CD4-positive, CD25-positive, alpha-beta regulatory T cell (primary cell): Measurements from ENCODE around the gene NAV2. TPM values are rescaled to one million over a fixed set of nuclear protein-coding genes. Genes with fewer than 3 reads are reported as not detected.

Experiments
- ATAC-seq, 2 donors: fragments of 150-1000 bp; cut with Tn5 transposase; one replicate each; pipeline ENCODE4 v1.10.0; 2021; ENCODE audit warnings: low read depth in 2 of 2, moderate number of reproducible peaks in 2 of 2, moderate library complexity in 1 of 2
- DNase-seq, 3 donors: peaks; one replicate each; pipeline versions ENCODE4 v3.0.0 to v3.0.0-alpha.2; 2012 to 2022; ENCODE audit warnings: mixed read lengths in 1 of 3
- H3K27ac ChIP-seq: one replicate; pipeline ENCODE4 v1.7.0; 2013; ENCODE audit warnings: mild to moderate bottlenecking, low read length; ENCODE audit not compliant: insufficient read depth, poor library complexity, severe bottlenecking
- H3K27me3 ChIP-seq: one replicate; pipeline ENCODE4 v1.7.0; 2013; ENCODE audit warnings: low read length; ENCODE audit not compliant: control insufficient read depth, insufficient read depth
- H3K36me3 ChIP-seq: one replicate; pipeline ENCODE4 v1.7.0; 2013; ENCODE audit warnings: mild to moderate bottlenecking, low read length, moderate library complexity; ENCODE audit not compliant: control insufficient read depth, insufficient read depth
- H3K4me1 ChIP-seq: 2 replicates; pipeline ENCODE4 v1.7.0; 2013; ENCODE audit warnings: mild to moderate bottlenecking, low read length; ENCODE audit not compliant: insufficient read depth, control insufficient read depth, poor library complexity, severe bottlenecking
- H3K4me3 ChIP-seq: one replicate; pipeline ENCODE4 v1.7.0; 2013; ENCODE audit warnings: low read depth, mild to moderate bottlenecking, low read length, moderate library complexity
- H3K9me3 ChIP-seq, 2 experiments: 1 replicate in 1 of 2; 2 replicates in 1 of 2; pipeline ENCODE4 v1.7.0; 2013; ENCODE audit warnings: low read length in 2 of 2, mild to moderate bottlenecking in 1 of 2, moderate library complexity in 1 of 2; ENCODE audit not compliant: control insufficient read depth in 2 of 2
- H3K27ac Mint-ChIP-seq, 3 donors: one replicate each; pipeline ENCODE4 v1.8.0; 2020 to 2022; ENCODE audit warnings: mild to moderate bottlenecking in 3 of 3, mixed read lengths in 3 of 3, moderate library complexity in 2 of 3
- H3K27me3 Mint-ChIP-seq: one replicate; pipeline ENCODE4 v1.8.0; 2022; ENCODE audit warnings: mild to moderate bottlenecking, mixed read lengths
- H3K36me3 Mint-ChIP-seq: one replicate; pipeline ENCODE4 v1.8.0; 2020; ENCODE audit warnings: mixed read lengths
- H3K4me1 Mint-ChIP-seq, 4 donors: one replicate each; pipeline ENCODE4 v1.8.0; 2020 to 2022; ENCODE audit warnings: mixed read lengths in 4 of 4, mild to moderate bottlenecking in 1 of 4
- H3K4me3 Mint-ChIP-seq, 4 donors: one replicate each; pipeline ENCODE4 v1.8.0; 2020 to 2022; ENCODE audit warnings: mild to moderate bottlenecking in 4 of 4, mixed read lengths in 4 of 4, moderate library complexity in 3 of 4
- H3K9me3 Mint-ChIP-seq, 7 donors: one replicate each; pipeline ENCODE4 v1.8.0; 2020 to 2022; ENCODE audit warnings: mixed read lengths in 7 of 7, mild to moderate bottlenecking in 3 of 7, moderate library complexity in 2 of 7
- polyA plus RNA-seq, 4 donors: library from polyadenylated mRNA; unstranded; fragments of 300-500 nt; fragmentation: Illumina TruSeq; gene quantifications; one replicate each; pipeline ENCODE4 v1.2.3, GENCODE V29; 2021
- total RNA-seq: library from RNA; stranded (reverse); gene quantifications from one replicate; pipeline ENCODE4 v1.2.3, GENCODE V29; 2022

NAV2 gene
- total and polyA plus RNA-seq, 5 donors from 2014 or later, result 0.14 to 0.59 (median 0.36) TPM; not detected in 2

DNA sequence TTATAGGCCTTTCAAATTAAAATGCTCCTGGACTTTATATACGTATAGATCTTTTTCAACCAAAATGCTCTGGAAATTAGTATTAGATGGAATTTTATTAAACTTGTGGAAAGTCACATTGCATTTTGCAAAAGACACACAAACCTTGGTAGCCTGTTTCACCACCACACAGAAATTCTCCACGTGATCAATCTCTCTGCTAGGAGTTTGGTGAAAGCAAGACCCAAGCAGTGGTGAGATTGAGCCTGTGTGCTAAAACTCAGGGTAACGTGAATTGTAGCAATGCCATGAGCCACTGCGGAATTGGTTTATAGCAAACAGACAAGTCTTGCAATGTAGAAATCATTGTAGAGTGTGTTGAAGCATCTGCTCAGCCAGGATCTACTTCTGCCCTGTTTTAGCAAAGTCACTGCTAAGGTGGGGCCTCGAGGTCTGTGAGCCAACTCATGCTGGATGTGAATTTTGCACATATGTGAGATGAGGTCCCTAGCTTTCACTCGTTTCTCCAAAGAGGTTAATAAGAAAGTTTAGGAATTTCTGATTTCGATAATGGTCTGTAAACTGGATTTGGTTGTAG lies 262.9 kb downstream of the NAV2 start:
- Histone ChIP-seq H3K4me1 (no peaks in the 10 kb centered on the region), H3K9me3 (no peaks in the 10 kb centered on the region), H3K4me3 (no peak overlapping the region), H3K36me3 (no peaks in the 10 kb centered on the region), H3K27me3 (no peaks in the 10 kb centered on the region), H3K27ac (no peak overlapping the region)
- Mint-ChIP-seq H3K9me3 (no peaks in the 10 kb centered on the region), H3K27ac (no peak overlapping the region), H3K36me3 (no peaks in the 10 kb centered on the region), H3K27me3 (no peaks in the 10 kb centered on the region), H3K4me1 (no peaks in the 10 kb centered on the region), H3K4me3 (no peak overlapping the region)
- no peak for DNase-seq
- no peak for ATAC-seq

DNA sequence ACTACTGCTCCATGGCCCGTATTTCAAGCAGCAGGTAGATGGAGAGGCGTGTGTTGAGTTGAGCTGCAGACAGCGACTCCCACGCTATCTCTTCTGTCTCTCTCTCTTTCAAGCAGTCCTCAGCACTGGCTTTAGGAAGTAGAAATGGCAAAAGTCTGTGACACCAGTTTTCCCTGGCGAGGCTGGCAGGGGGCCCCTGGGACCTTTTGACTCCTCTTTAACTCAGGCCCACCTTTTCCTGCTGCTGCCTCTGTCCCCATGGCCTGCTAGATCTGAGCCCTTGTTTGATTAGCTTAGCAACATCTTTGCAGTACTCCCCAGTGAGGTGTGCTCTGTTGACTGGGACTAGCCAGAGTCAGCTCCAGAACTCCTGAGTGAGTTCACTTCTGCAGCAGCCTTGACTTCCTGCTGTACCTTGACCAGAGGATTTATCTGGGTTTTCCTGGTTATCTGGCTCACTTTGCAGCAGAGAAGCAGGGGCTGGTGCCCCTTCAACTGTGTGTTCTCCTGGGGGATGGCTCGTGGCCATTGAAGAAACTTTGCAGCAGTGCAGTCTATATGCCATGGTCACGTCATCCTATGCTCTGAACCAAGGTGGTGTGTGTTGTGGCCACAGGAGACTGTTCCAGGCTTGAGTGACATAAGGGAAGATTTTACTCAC lies 263.8 kb downstream of the NAV2 start:
- Mint-ChIP-seq H3K4me3 (no peak overlapping the region), H3K36me3 (no peaks in the 10 kb centered on the region), H3K4me1 (no peaks in the 10 kb centered on the region), H3K27me3 (no peaks in the 10 kb centered on the region), H3K9me3 (no peaks in the 10 kb centered on the region), H3K27ac (no peak overlapping the region)
- no peaks in the 10 kb centered on the region for H3K9me3 ChIP-seq
- no peak for DNase-seq
- H3K27ac ChIP-seq, result no peak overlapping the region
- no peak for ATAC-seq
- no peaks in the 10 kb centered on the region for H3K36me3 ChIP-seq
- H3K4me1 ChIP-seq, result no peaks in the 10 kb centered on the region
- no peak overlapping the region for H3K4me3 ChIP-seq
- H3K27me3 ChIP-seq, result no peaks in the 10 kb centered on the region

DNA sequence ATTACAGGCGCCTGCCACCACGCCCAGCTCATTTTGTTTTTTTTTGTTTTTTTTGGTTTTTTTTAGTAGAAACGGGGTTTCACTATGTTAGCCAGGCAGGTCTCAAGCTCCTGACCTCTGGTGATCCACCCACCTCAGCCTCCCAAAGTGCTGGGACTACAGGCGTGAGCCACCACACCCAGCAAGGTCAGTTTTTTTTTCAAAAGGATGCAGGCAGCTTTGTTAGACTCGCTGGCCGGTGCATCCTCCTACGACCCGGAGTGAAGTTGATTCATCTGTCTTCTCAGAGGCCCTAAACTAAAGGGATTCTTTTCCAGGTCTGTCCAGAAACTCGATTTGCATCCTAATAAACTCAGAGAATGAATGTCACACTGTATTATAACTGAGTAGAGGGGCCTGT lies 265.3 kb downstream of the NAV2 start:
- Histone ChIP-seq H3K4me3 (no peak overlapping the region), H3K27me3 (no peaks in the 10 kb centered on the region), H3K27ac (no peak overlapping the region), H3K9me3 (no peaks in the 10 kb centered on the region), H3K36me3 (no peaks in the 10 kb centered on the region), H3K4me1 (no peaks in the 10 kb centered on the region)
- ATAC-seq (no peak), DNase-seq (no peak)
- Mint-ChIP-seq H3K27me3 (no peaks in the 10 kb centered on the region), H3K4me3 (no peak overlapping the region), H3K9me3 (no peaks in the 10 kb centered on the region), H3K4me1 (no peaks in the 10 kb centered on the region), H3K36me3 (no peaks in the 10 kb centered on the region), H3K27ac (no peak overlapping the region)

DNA sequence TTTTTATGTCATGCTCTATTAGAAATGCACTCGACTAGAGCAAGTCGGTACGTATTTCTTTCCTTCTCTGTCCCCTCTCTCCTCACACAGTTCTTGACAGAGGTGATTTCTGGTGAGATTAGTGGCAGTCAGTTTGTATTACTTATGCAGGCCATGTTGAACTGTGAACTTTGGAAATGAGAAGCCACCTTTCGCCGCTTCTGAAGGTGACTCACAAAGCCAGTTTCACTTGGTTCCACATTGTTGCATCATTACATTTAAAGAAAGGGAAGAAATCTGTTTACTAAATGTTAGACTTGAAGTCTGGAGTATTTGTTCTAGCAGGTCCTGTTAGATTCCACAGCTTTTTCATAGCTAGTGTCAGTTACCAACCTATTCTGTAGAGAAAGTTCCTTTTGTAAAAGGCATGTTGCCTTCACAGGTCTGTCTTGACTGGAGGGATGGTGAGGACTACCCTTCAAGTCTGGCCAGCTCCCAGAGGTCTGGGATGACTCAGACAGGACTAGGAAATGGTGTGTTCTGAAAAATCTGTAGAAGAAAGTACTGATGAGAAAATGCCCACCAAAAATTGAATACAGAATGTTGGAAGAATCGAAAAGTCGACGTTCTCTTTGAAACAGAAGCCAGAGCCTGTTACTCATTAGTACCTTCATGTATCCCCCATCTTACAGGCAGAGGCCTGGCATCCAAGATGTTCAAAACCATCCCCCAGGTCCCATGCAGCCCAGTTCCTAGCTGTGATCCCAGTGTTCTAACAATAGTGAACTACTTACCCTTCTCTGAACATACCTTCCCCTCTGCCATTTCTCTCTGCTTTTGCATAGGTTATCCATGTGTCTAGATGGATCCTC lies 266.3 kb downstream of the NAV2 start:
- H3K4me3 Mint-ChIP-seq, result no peak overlapping the region
- no peak for ATAC-seq

DNA sequence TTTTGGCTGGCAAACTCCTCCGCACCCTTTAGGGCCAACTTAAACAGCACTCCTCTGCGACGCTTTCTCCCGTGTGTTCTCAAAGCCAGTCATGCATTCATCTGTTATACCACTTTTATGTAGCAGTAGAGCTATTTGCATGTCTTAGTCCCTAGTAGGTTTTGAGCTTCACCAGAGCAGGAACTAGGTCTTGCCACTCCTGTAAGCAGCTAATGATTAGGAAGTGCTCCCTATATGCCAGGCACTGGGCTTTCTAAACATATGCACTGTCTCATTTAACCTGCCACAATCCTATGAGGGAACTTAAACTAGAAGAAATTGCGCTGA lies 266.8 kb downstream of the NAV2 start:
- no peaks in the 10 kb centered on the region for H3K9me3 ChIP-seq
- no peak overlapping the region for H3K27ac Mint-ChIP-seq
- H3K9me3 Mint-ChIP-seq, result no peaks in the 10 kb centered on the region
- H3K27me3 ChIP-seq, result no peaks in the 10 kb centered on the region
- H3K27me3 Mint-ChIP-seq, result no peaks in the 10 kb centered on the region
- no peak for DNase-seq
- H3K4me1 Mint-ChIP-seq, result no peaks in the 10 kb centered on the region
- H3K27ac ChIP-seq, result no peak overlapping the region
- peak in 1 of 2 donors; percentile 16 for ATAC-seq
- no peak overlapping the region for H3K4me3 Mint-ChIP-seq
- H3K36me3 ChIP-seq, result no peaks in the 10 kb centered on the region
- no peak overlapping the region for H3K4me3 ChIP-seq
- H3K4me1 ChIP-seq, result no peaks in the 10 kb centered on the region
- no peaks in the 10 kb centered on the region for H3K36me3 Mint-ChIP-seq

More for the DNA sequence above, 266.3 kb downstream of the NAV2 start:
- DNase-seq, result no peak
- Histone ChIP-seq H3K9me3 (no peaks in the 10 kb centered on the region), H3K36me3 (no peaks in the 10 kb centered on the region), H3K27ac (no peak overlapping the region), H3K27me3 (no peaks in the 10 kb centered on the region), H3K4me1 (no peaks in the 10 kb centered on the region), H3K4me3 (no peak overlapping the region)
- no peaks in the 10 kb centered on the region for H3K27me3 Mint-ChIP-seq
- H3K4me1 Mint-ChIP-seq, result no peaks in the 10 kb centered on the region
- H3K36me3 Mint-ChIP-seq, result no peaks in the 10 kb centered on the region
- no peaks in the 10 kb centered on the region for H3K9me3 Mint-ChIP-seq
- H3K27ac Mint-ChIP-seq, result no peak overlapping the region

DNA sequence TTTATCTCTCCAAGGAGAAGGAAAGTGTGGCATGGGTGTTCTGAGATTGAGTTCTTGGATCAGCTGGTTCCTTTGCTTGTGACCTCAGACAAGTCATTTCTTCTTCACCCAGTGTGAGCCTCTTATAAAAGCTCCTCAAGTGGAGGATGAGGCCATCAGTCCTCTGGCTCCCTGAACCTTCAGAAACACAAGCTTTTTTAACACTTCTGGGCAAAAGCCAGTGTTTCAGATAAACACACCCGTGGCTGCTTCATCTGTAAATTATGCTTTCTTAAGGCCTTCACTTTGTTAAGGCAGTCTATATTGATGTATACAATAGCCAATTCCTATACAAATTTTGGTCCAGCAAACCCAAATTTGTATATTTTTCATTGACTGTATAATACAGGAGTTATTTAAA lies 267.8 kb downstream of the NAV2 start:
- no peaks in the 10 kb centered on the region for H3K4me1 Mint-ChIP-seq
- no peaks in the 10 kb centered on the region for H3K36me3 ChIP-seq
- H3K9me3 Mint-ChIP-seq, result no peaks in the 10 kb centered on the region
- no peak overlapping the region for H3K4me3 ChIP-seq
- DNase-seq (no peak), ATAC-seq (no peak)
- no peak overlapping the region for H3K27ac ChIP-seq
- H3K36me3 Mint-ChIP-seq, result no peaks in the 10 kb centered on the region
- no peaks in the 10 kb centered on the region for H3K27me3 Mint-ChIP-seq
- no peaks in the 10 kb centered on the region for H3K27me3 ChIP-seq
- no peaks in the 10 kb centered on the region for H3K4me1 ChIP-seq
- no peaks in the 10 kb centered on the region for H3K9me3 ChIP-seq
- no peak overlapping the region for H3K4me3 Mint-ChIP-seq
- H3K27ac Mint-ChIP-seq, result no peak overlapping the region

GRCh38 chr11:19980957-19981669 lies 268.5 kb downstream of the NAV2 start:
- Histone ChIP-seq H3K4me3 (no peak overlapping the region), H3K27ac (no peak overlapping the region), H3K9me3 (no peaks in the 10 kb centered on the region), H3K4me1 (no peaks in the 10 kb centered on the region), H3K27me3 (no peaks in the 10 kb centered on the region), H3K36me3 (no peaks in the 10 kb centered on the region)
- Mint-ChIP-seq H3K4me3 (no peak overlapping the region), H3K36me3 (no peaks in the 10 kb centered on the region), H3K4me1 (no peaks in the 10 kb centered on the region), H3K9me3 (no peaks in the 10 kb centered on the region), H3K27me3 (no peaks in the 10 kb centered on the region), H3K27ac (no peak overlapping the region)
- DNase-seq (no peak), ATAC-seq (no peak)
